Smooth muscle cell (in vitro differentiated cells): ENCODE results near the gene ECT2L. TPM values are rescaled to one million over a fixed set of nuclear protein-coding genes. Genes with fewer than 3 reads are reported as not detected.

Experiments used
- DNase-seq: peaks from one replicate; lab custom pipeline; 2025; ENCODE audit not compliant: unreplicated experiment; lab: John Stamatoyannopoulos, UW
- H2AFZ ChIP-seq: fragments of 200-600 bp; sonication (generic); 2 replicates; pipeline ENCODE4 v1.6.0; 2016; ENCODE audit warnings: antibody characterized with exemption, low read depth, mild to moderate bottlenecking
- H3F3A ChIP-seq: fragments of 200-600 bp; sonication (generic); 2 replicates; pipeline ENCODE4 v1.6.0; 2017; ENCODE audit warnings: antibody characterized with exemption, low read depth
- H3K27ac ChIP-seq: fragments of 200-600 bp; sonication (generic); 2 replicates; pipeline ENCODE4 v1.5.1; 2016; ENCODE audit warnings: low read depth, mild to moderate bottlenecking
- H3K27me3 ChIP-seq: fragments of 200-600 bp; sonication (generic); 2 replicates; pipeline ENCODE4 v1.6.1; 2016; ENCODE audit warnings: low read depth, mild to moderate bottlenecking
- H3K36me3 ChIP-seq: fragments of 200-600 bp; sonication (generic); 2 replicates; pipeline ENCODE4 v1.5.1; 2016; ENCODE audit warnings: low read depth
- H3K4me1 ChIP-seq: fragments of 200-600 bp; sonication (generic); 2 replicates; pipeline ENCODE4 v1.5.1; 2016; ENCODE audit warnings: low read depth
- H3K4me2 ChIP-seq: fragments of 200-600 bp; sonication (generic); 2 replicates; pipeline ENCODE4 v1.6.0; 2016; ENCODE audit warnings: mild to moderate bottlenecking
- H3K4me3 ChIP-seq: fragments of 200-600 bp; sonication (generic); 2 replicates; pipeline ENCODE4 v1.5.1; 2016; ENCODE audit warnings: mild to moderate bottlenecking
- H3K79me2 ChIP-seq: fragments of 200-600 bp; sonication (generic); 2 replicates; pipeline ENCODE4 v1.6.0; 2016; ENCODE audit warnings: low read depth, mild to moderate bottlenecking
- H3K9ac ChIP-seq: fragments of 200-600 bp; sonication (generic); 2 replicates; pipeline ENCODE4 v1.6.0; 2016; ENCODE audit warnings: low read depth
- H3K9me3 ChIP-seq: fragments of 200-600 bp; sonication (generic); replicated peaks from 2 replicates; pipeline ENCODE4 v1.5.1; 2016; ENCODE audit warnings: low read depth
- H4K20me1 ChIP-seq: fragments of 200-600 bp; sonication (generic); 2 replicates; pipeline ENCODE4 v1.6.0; 2016; ENCODE audit warnings: low read depth
- CTCF ChIP-seq: fragments of 200-600 bp; sonication (generic); IDR thresholded peaks from 2 replicates; pipeline ENCODE4 v1.5.1; 2017; ENCODE audit warnings: borderline replicate concordance, mild to moderate bottlenecking, antibody characterized with exemption; ENCODE audit not compliant: insufficient read depth, poor library complexity, severe bottlenecking
- WGBS: methylation state at CpG from one replicate; pipeline ENCODE4 v1.1.7; 2016; ENCODE audit warnings: low lambda C conversion rate; 5-methylcytosine and 5-hydroxymethylcytosine counted together
- polyA plus RNA-seq: library from polyadenylated mRNA; unstranded; fragments of >200 nt; fragmentation: Nextera tagmentation; extraction: Ambion mirVana; gene quantifications from 2 replicates; pipeline ENCODE4 v1.2.1, GENCODE V29; 2016
- total RNA-seq: library from RNA; depleted of rRNA; stranded (reverse); fragments of >200 nt; gene quantifications from 2 replicates; pipeline ENCODE4 v1.2.3, GENCODE V29; 2014

The ECT2L gene
- total RNA-seq: not detected in 2 replicates
- 0.07 and 0.14 TPM in 2 replicates for polyA plus RNA-seq

GRCh38 chr6:138795809-138796603 lies at the start of gene ECT2L:
Gene ECT2L (plus strand): TSS chr6:138796087. CDS start chr6:138813275, 17,188 bp downstream.
- Histone ChIP-seq H3K36me3 (no peaks in the 10 kb centered on the region), H3K4me2 (peak within 1 kb of the TSS; percentile 95), H3K27ac (no peak within 1 kb of the TSS), H3K9ac (peak within 1 kb of the TSS; percentile 56), H3K27me3 (no peaks in the 10 kb centered on the region), H3K9me3 (no peaks in the 10 kb centered on the region), H3K4me3 (peak within 1 kb of the TSS; percentile 54), H3K79me2 (no peaks in the 10 kb centered on the region), H2AFZ (peak within 1 kb of the TSS; percentile 99), H3F3A (no peaks in the 10 kb centered on the region), H4K20me1 (no peaks in the 10 kb centered on the region), H3K4me1 (peaks cover 5% of the 10 kb centered on the region)
- WGBS: 11% methylated on average over 40 of the region's 50 CpGs
- peak; percentile 10 for DNase-seq
- no peak for TF ChIP-seq CTCF

- Histone ChIP-seq H3K9ac (no peak overlapping the region), H4K20me1 (no peaks in the 10 kb centered on the region), H3K9me3 (no peaks in the 10 kb centered on the region), H3F3A (no peaks in the 10 kb centered on the region), H3K79me2 (no peaks in the 10 kb centered on the region), H3K4me3 (no peak overlapping the region), H3K27ac (no peak overlapping the region), H3K4me2 (no peak overlapping the region), H3K36me3 (no peaks in the 10 kb centered on the region), H3K4me1 (no peaks in the 10 kb centered on the region), H3K27me3 (no peaks in the 10 kb centered on the region), H2AFZ (no peak overlapping the region)
- 48% methylated on average over 4 of the region's 4 CpGs for WGBS
- peak; percentile 17 for TF ChIP-seq CTCF
- DNase-seq: no peak
Measured at GRCh38 chr6:138752017-138752416, 43.9 kb upstream of the ECT2L start.

GRCh38 chr6:138757136-138757535 lies 38.8 kb upstream of the ECT2L start:
- Histone ChIP-seq H3K4me3 (no peak overlapping the region), H3K27ac (no peak overlapping the region), H3K9me3 (no peaks in the 10 kb centered on the region), H3K4me1 (no peaks in the 10 kb centered on the region), H4K20me1 (no peaks in the 10 kb centered on the region), H3F3A (no peaks in the 10 kb centered on the region), H3K27me3 (no peaks in the 10 kb centered on the region), H3K4me2 (no peak overlapping the region), H3K79me2 (no peaks in the 10 kb centered on the region), H2AFZ (peak overlapping the region; percentile 49), H3K9ac (no peak overlapping the region), H3K36me3 (no peaks in the 10 kb centered on the region)
- 68% methylated on average over 4 of the region's 4 CpGs for WGBS
- TF ChIP-seq CTCF: no peak
- DNase-seq: no peak
